ENCODE data around the gene C8G.

C8G gene

DNA sequence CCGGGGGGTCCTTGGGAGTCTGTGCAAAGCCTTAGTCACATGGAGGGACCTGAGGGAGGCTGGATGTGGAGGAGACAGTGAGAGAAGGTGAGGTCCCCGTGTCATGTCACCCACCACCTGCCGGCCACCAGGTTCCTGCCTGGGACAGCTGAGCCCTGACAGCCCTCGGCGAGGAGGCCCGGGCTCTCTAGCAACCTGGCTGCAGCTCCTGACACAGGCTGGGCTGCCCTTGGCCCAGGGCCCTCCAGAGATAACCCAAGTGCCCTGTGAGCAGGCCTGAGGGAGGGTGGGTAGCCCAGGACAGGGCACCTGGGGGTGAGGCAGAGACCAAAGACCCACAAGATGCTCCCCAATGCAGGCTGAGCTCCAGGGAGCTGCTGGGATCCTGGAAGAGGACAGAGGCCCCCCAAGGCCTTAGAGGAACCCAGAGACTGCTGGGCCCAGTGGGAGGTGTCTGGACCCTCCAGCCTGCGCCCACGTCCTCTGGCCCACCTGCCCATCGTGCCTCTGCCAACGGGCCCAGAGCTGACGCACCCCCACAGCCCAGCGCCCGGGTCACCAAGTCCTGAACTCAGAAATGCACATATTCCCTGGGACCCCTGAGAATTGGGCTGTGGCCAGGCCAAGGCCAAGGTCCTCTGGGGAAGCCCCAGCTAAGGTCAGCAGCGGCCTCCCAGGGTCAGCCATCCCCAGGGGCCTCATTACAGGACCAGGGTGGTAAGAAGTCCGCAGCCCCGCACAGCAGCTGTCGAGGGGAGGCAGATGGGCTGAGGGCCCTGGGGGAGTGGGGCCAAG lies 23.5 kb downstream of the C8G start:
- peak overlapping the region; percentile 7; the same call in 1 of the 2 replicates for H3K27ac ChIP-seq
- TF ChIP-seq, protein P1, sequence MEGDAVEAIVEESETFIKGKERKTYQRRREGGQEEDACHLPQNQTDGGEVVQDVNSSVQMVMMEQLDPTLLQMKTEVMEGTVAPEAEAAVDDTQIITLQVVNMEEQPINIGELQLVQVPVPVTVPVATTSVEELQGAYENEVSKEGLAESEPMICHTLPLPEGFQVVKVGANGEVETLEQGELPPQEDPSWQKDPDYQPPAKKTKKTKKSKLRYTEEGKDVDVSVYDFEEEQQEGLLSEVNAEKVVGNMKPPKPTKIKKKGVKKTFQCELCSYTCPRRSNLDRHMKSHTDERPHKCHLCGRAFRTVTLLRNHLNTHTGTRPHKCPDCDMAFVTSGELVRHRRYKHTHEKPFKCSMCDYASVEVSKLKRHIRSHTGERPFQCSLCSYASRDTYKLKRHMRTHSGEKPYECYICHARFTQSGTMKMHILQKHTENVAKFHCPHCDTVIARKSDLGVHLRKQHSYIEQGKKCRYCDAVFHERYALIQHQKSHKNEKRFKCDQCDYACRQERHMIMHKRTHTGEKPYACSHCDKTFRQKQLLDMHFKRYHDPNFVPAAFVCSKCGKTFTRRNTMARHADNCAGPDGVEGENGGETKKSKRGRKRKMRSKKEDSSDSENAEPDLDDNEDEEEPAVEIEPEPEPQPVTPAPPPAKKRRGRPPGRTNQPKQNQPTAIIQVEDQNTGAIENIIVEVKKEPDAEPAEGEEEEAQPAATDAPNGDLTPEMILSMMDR (conservative IDR thresholded peaks at IDR 0.05; ENCODE audit: low read depth): no peak
- POLR2A ChIA-PET (ENCODE audit: low non-redundant PET): no interaction called here
- DNase-seq (ENCODE audit: low spot score): no peak
- CTCF ChIA-PET: interaction anchor here (0.6 kb wide), 1 partner anchor 483 kb away, joined by 5 read pairs; no protein-coding TSS in a partner anchor

- CTCF ChIA-PET: interaction anchor here (0.7 kb wide), 1 partner anchor 19 kb away, joined by 3 read pairs; no protein-coding TSS in a partner anchor
- 0 out of 2 replicates have a peak overlapping the region, but pooled peaks have one; percentile 7 for H3K27ac ChIP-seq
- DNase-seq (ENCODE audit: low spot score): no peak
- TF ChIP-seq, protein P1 (conservative IDR thresholded peaks at IDR 0.05; ENCODE audit: low read depth): no peak
- POLR2A ChIA-PET (ENCODE audit: low non-redundant PET): no interaction called here
Measured at GRCh38 chr9:136969150-136969549, 24.1 kb downstream of the C8G start.

DNA sequence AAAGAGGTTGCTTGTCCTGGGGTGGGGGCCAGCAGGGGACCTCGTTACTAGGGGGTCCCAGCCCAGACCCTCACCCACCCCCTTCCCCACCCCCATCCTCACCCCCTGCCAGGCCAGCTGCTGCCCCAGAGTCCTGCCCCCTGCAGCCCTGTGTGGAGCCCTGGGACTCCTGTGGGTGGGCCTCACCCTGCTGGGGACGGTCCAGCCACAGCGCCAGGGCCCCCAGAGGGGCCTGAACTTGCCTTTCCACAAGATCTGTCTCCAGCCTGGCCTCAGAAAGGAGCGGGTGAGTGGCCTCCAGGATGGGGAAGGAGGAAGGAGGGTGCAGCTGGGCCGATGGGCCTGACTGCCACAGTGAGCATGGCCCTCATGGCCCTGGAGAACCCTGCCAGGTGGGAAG lies 24.7 kb downstream of the C8G start:
- ChIA-PET POLR2A (ENCODE audit: low non-redundant PET) (interaction anchor here (0.7 kb wide), 1 partner anchor 22 kb away, joined by 3 read pairs; no protein-coding TSS in a partner anchor), CTCF (interaction anchor here (0.6 to 0.7 kb wide), 2 partner anchors 19 kb away, joined by 3 read pairs; no protein-coding TSS in a partner anchor)
- no peak overlapping the region for H3K27ac ChIP-seq
- no peak for DNase-seq (ENCODE audit: low spot score)
- TF ChIP-seq, protein P1 (conservative IDR thresholded peaks at IDR 0.05; ENCODE audit: low read depth): no peak

DNA sequence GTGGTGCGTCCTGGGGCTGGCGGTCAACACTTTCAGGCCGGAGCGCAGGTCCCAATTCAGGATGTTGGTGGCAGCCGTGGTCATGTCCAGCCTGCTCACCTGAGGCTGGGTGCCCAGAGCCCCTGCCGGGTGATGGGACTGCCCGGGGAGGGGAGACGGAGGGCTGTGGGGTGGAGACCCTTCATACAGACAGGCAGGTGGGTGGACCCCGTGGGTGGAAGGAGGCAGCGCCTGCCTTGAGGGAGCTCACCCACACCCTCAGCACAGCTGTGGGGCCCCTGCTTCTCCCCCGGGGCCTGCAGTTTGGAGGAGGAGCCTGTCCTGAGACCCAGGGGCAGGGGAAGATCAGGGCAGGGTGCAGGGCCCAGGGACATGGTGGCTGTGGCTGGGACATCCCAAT lies 25.3 kb downstream of the C8G start:
- TF ChIP-seq, protein P1 (conservative IDR thresholded peaks at IDR 0.05; ENCODE audit: low read depth): no peak
- ChIA-PET POLR2A (ENCODE audit: low non-redundant PET) (interaction anchor here (0.7 kb wide), 1 partner anchor 23 kb away, joined by 3 read pairs; no protein-coding TSS in a partner anchor), CTCF (interaction anchor here (0.7 kb wide), 1 partner anchor 120 kb away, joined by 4 read pairs; no protein-coding TSS in a partner anchor)
- DNase-seq (ENCODE audit: low spot score): no peak
- no peak overlapping the region for H3K27ac ChIP-seq

- TF ChIP-seq, protein P1 (conservative IDR thresholded peaks at IDR 0.05; ENCODE audit: low read depth): no peak
- no peak for DNase-seq (ENCODE audit: low spot score)
- no peak overlapping the region; the same call in 1 of the 2 replicates for H3K27ac ChIP-seq
- ChIA-PET CTCF (interaction anchor here (0.5 to 1.3 kb wide), 2 partner anchors 57 to 265 kb away, joined by 3 to 4 read pairs; no protein-coding TSS in a partner anchor), POLR2A (ENCODE audit: low non-redundant PET) (no interaction called here)
Measured at GRCh38 chr9:136971746-136972145, 26.7 kb downstream of the C8G start.

DNA sequence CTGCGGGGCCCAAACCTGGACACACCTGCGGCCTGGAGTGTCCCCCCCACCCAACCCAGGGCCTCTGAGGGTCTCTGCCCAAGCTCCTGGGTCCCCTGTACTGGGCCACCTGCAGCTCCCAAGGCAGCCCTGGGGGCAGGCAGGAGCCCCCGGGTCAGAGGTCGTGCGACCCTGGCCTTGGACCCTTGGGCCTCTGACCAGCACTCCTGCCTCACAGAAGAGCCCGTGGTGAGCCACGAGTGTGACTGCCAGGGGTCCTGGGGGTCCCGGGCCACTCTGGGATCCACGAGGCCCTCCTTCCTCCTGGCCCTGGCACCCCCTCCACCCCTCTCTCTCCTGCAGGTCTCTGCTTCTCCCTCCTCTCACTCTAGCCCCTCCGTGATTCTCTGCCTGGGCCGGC lies 27.3 kb downstream of the C8G start:
- DNase-seq (ENCODE audit: low spot score): no peak
- ChIA-PET CTCF (interaction anchor here (1.3 kb wide), 1 partner anchor 56 kb away, joined by 3 read pairs; no protein-coding TSS in a partner anchor), POLR2A (ENCODE audit: low non-redundant PET) (no interaction called here)
- TF ChIP-seq, protein P1 (conservative IDR thresholded peaks at IDR 0.05; ENCODE audit: low read depth): no peak
- H3K27ac ChIP-seq: peak overlapping the region; percentile 80; the same call in 1 of the 2 replicates
